HG03280 (cell line): Measurements from ENCODE around the gene GAPT.
"Not testable (repeated sequence)": the region's sequence is repeated elsewhere in the genome, so short reads cannot be mapped to it uniquely, and the experiment has no call there.

Experiments
- ATAC-seq: cut with Tn5 transposase; IDR thresholded peaks from one replicate; pipeline ENCODE4 v1.9.1; 2021; ENCODE audit warnings: mild to moderate bottlenecking, moderate library complexity; ENCODE audit not compliant: unreplicated experiment

GAPT gene

DNA sequence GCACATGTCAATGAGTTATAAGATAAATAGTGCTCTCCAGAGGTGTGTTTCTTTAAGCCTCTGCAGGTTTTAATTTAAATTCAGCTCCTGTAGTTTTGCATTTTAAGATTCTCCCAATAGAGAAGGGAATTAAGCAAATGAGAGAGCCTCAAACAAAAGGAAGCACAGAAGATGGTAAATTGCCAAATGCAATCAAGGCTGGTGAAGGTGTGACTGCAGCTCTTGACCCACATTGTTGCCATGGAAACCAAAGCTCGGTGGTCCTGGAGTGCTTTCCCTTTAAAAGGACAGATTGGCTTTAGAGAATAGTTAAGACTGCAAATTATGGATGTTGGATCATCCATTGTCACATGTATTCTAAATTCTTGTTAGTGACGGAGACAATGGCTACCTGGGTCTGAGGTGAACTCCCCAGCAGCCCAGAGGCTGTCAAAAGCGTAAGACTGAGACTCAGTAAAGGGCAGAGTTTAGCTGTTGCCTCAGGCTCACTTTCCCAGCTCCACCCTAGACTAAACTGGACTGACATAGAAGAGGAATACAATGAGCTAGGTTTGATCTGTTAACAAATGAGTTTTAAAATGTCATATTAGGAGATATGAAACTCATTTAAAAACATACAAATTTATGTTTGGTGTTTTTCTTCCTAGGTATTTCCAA lies 12.3 kb downstream of the GAPT start:
- ATAC-seq: no peak

DNA sequence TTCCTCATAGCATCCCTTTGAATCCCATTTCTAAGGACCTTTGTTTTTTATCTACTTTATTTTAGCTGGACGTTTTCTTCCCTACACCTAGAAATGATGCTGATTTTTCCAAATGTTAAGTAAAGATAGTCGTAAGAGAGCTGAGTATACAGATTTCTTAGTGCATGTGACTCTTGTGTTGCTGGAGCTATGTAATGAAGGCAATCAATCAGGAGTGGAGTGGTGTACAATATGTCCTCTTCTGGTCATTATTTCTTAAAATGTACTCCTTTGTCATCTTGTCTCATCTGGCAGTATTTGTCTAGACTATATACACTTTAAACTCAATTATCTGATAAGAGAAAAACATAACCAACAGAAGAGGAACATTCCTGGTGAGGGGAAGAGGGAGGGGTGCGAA lies 13.5 kb downstream of the GAPT start:
- ATAC-seq: no peak

DNA sequence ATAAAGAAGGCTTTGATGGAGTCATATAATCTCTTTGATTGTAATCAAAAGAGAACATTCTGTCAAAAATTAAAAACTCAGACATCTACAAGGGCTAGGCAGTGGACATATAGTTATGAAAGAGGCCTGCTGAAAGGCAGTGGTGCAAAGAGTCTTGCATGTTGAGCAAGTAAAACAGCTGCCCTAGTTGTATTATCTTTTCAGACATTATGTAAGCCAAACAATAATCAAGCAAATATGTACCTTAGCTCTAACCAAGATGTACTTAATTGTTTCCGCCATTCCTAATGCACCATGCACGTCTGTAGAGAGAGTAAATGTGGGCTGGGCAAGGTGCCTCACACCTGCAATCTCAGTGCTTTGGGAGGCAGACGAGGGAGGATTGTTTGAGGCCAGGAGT lies 14.3 kb downstream of the GAPT start:
- no peak for ATAC-seq

DNA sequence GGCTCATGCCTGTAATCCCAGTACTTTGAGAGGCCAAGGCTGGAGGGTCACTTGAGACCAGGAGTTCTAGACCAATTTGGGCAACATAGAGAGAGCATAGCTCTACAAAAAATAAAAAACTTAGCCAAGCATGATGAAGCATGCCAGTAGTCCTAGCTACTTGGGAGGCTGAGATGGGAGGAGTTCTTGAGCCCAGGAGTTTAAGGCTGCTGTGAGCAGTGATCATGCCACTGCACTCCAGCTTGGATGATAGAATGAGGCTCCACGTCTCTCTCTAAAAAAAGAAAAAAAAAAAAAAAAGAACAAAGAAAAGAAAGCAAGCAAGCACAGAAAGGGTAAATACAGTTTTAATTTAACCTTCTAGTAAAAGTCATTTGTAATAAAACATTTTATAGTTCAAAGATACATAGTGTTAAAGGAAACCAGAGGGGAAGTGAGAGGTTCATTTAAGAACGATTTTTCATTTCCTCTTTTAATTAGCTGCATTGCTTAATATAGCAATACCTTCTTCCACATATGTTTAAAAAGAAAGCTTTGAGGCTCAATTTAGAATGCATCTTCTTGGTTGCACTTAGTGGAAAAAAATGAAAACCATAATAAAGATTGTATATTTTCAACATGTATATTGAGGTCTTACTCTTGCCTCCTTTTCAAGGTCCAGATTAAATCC lies 14.9 kb downstream of the GAPT start:
- no peak for ATAC-seq

DNA sequence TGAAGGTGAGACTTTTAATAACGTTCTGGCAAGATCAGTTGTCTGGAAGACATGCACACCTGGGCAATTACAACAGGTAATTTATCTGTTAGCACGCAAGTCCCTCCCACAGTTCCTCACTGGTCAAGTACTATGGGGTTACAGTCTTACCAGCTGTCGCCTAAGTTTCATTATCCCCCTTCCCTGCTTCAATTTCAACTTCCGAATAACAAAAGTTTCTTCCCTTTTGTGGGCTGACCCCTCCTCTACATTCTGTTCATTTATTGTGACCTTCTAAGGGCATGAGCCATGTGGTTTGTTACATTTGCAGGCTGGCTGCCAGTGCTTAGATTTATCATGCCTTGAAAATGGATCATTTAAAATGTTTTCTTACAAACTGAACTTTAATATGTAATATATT lies 16.5 kb downstream of the GAPT start:
- no peak for ATAC-seq

DNA sequence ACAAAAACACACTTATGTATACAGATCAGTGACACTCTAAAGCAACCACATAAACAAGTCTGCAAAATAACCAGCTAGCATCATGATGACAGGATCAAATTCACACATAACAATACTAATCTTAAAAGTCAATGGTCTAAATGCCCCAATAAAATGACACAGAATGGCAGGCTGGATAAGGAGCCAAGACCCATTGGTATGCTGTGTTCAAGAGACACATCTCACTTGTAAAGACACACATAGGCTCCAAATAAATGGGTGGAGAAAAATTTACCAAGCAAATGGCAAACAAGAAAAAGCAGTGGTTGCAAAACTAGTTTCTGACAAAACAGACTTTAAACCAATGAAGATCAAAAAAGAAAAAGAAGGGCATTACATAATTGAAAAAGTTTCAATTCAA lies 26.0 kb downstream of the GAPT start:
- no peak for ATAC-seq

DNA sequence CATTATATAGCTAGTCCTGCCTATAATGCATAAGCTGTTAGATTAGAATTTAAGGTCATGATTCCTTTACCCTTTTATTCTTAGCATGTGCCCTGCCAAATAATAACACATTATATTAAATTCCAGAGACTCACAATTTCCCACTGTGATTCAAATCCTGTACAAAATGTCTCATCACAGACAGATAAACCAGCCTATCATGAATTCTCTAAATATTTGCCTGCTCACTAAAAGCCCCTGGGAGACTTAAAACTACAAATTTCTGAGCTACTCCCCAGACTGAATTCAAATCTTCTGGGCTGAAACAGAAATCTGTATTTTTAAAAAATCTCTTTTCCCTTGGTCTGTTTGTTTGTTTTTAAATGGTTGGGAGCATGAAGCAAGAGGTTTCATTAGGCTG lies 32.7 kb downstream of the GAPT start:
- ATAC-seq: no peak

DNA sequence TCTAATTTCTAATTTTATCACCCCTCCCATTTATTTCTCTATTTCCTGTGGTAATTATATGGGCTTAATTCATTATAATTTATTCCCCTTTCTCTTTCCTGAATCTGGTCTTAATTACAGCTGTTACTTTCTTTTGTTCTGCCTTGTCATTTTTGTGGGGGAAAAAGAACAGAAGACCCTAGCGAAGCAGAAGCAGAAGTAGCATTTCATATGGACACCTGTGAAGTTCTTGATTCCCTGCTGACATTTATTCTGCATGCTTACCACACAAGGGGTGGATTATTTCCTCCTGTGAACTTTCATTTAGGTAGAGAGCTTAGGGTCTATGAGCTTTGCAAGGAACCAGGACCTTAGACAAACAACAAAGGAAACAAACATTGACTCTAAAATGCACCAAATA lies 33.3 kb downstream of the GAPT start:
- ATAC-seq: no peak

DNA sequence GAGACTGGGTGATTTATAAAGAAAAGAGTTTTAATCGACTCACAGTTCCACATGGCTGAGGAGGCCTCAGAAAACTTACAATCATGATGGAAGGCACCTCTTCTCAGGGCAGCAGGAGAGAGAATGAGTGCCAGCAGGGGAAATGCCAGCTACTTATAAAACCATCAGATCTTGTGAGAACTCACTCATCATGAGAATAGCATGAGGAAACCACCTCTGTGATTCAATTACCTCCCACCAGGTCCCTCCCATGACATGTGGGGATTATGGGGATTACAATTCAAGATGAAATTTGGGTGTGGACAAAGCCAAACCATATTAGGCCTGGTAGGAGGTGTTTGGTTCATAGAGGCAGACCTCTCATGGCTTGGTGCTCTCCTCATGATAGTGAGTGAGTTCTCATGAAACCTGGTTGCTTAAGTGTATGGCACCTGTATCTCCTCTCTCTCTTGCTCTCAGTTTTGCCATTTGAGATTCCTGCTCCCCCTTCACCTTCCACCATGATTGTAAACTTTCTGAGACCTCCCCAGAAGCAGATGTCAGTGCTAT lies 39.8 kb downstream of the GAPT start:
- ATAC-seq: no peak

DNA sequence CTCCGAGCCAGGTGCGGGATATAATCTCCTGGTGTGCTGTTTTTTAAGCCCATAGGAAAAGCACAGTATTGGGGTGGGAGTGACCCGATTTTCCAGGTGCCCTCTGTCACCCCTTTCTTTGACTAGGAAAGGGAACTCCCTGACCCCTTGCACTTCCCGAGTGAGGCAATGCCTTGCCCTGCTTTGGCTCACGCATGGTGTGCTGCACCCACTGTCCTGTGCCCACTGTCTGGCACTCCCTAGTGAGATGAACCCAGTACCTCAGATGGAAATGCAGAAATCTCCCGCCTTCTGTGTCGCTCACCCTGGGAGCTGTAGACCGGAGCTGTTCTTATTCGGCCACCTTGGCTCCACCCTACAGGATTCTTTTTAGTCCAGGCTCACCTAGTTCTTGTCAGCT lies 50.7 kb downstream of the GAPT start:
- not testable (repeated sequence) for ATAC-seq

DNA sequence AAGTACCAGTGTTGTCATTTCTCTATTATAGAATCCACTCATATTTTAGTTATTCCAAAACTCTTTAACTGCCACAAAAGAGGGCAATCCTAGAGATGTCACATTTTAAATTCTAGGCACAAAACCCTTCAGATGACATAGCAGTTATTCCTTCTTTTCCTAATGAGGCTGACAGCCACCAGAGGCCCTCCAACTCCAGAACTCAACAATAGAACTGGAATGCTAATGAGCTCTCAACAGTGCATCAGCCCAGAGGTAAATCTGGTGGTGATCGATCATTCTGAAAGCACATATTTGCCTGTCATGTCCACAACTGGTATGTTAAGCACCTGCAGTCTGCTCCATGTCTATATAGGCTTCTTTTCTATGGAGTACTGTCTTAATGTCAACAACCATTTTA lies 51.5 kb downstream of the GAPT start:
- no peak for ATAC-seq

DNA sequence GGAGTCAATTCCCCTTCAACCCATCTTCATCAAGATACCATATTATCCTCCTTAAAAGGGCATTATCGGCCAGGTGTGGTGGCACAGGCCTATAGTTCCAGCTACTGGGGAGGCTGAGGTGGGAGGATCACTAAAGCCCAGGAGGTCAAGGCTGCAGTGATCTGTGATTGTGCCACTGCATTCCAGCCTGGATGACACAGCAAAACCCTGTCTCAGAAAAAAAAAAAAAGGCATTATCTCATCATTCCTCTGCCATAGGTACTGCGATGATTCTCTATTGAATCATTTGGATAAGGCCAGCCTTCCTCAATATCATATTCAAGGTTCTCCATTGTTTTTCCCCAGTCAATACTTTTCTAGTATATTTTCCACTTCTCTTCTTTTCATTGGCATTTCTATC lies 52.5 kb downstream of the GAPT start:
- ATAC-seq: no peak

DNA sequence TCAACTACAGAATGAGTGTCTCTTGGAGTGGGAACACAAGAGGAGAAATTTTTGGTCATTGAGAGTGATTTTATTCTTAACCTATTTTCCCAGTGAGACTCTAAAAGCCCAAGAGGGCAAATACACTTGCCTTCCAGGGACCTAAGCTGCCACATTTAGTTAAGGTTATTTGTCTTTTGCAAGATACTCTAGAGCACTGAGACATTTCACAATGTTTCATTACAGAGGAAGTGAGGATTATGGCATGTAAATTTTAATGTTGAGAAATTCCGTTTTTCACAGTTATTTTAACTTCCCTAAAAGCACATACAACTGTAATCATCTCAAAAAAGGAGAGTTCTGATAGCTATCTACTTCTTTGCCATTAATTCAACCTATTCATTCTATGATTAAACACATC lies 53.0 kb downstream of the GAPT start:
- no peak for ATAC-seq

DNA sequence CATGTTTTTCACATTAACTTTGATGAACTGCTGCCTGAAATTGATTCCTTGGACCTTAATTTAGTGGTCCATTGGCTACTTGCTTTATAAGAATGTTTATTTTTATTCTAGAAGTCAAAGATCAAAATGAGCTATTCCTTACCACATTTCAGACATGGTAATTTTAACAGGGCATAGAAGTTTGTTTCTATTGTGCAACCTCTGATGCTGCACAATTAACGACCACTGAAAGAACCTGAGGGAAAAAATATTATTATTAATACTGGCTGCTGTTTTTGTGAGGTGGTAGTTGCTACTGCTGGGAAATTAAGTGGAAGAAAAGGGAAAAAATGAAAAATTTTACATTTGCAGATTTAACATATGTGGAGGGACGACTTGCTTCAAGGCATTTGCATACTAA lies 53.7 kb downstream of the GAPT start:
- ATAC-seq: no peak

DNA sequence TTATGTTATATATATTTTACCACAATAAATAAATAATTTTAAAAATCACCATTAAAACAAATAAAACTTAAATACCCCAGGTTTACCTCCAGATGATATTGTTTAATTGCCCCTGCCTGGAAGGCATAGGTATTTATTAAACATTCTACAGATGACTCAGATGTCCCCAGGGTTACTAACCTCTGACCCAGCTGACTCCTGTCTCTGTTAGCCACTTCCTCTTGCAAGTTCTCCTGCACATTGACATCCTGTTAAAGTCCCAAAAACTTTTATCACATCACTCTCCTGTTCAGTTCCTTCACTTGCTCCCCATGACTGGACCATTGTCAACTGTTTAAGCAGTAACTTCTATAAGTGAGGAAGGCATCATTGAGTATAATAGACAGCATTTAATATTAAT lies 54.7 kb downstream of the GAPT start:
- ATAC-seq: no peak
